NCI-H345 treated with DMSO at 0.1 percent for 48 hours (cell line): Measurements from ENCODE around the gene TOGARAM2.

Experiments used
- DNase-seq: peaks from one replicate; lab custom pipeline; 2025; ENCODE audit not compliant: unreplicated experiment; lab: John Stamatoyannopoulos, UW

The TOGARAM2 gene

DNA sequence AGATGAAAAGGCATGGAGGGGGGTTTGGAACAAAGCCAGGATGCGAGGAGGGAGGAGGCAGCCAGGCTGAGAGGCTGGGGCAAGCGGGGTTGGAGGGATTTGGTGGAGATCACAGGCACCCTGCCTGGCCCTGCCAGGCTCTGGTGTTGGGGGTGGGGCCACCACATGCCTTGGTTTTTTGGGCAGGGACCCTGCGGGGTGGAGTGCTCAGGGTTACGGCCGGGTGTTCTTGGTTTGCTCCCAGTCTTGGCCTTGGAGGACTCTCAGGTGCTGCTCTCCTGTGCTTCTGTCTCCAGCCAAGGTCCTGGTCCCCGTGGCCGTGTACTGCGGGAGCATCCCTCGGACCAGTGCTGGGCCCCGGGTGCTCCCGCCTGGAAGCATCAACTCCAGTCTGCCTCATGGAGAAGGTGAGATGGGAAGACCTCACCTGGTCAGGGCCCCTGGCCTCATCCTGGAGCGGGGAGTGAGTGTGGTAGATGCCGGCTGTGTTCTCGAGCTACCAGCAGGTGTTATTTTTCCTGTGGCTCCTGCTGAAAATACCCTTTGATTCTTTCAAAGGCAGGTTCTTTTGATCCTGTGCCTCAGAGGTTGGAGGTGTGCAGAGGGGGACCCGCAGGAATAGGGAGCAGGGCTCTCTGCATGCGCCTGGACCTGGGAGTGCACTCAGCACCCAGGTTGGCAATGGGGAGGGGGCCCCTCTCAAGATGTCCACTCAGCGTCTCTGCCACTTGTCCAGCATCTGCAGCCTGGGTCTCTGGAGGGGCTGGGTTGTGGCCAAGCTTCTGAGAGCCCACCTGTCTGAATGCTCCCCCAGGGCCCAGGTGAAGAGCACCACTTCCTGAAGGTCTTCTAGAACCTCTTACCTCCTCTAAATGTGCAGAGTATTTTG lies 17.0 kb downstream of the TOGARAM2 start:
- no peak for DNase-seq

DNA sequence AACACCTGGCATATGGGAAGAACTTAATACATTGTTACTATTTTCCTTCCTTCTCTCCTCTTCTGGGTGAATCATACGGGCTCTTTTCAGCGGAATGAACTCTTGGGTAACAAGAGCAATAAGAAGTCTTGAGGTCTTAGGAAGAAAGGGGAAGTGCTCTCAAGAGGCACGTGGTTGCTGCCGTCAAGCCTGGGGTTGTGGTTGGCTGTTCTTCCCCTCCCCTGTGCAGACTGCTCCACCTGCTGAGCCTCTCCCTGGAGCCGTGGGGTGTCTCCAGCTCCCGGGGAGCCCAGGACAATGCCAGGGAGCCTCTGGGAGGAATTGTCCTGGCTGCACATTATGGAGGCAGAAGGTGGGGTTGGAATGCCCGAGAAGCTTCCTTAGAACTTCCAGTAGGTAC lies 19.4 kb downstream of the TOGARAM2 start:
- no peak for DNase-seq

DNA sequence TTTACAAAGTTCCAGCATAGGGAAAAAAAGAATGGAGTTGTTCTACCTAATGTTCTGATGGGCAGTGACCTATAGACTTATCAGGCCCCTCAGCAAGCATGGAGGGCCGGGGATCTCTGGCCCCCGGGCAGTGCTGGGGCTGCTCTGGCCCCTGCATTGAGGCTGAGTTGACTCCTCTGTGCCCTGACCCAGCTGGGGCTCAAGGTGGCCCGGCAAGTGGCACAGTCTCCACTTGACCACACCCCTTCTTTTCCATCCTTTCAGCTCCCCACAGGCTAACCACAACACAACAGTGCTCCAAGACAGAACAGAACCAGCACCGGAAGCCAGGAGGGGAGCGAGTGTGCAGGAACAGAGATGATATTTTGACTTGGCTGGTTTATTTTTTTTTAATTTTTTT lies 19.9 kb downstream of the TOGARAM2 start:
- DNase-seq, result no peak

DNA sequence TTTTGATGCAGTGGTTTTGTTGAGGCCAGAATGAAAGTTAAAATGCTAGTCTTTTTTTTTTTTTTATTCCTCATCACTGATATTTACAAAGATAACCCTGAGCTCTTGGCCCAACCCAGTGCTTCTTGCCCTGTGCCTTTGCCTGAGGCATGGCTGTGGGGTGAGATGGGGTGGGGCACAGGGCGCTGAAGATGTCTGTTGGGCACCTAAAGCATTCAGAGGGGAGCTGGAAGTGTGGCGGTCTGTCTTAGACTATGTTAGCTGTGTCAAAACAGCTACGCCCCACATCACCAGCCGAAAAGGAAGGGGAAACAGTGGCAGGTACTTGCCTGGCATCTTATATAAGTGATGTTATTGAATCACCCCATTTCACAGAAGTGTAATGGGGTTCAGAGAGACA lies 20.7 kb downstream of the TOGARAM2 start:
- no peak for DNase-seq

DNA sequence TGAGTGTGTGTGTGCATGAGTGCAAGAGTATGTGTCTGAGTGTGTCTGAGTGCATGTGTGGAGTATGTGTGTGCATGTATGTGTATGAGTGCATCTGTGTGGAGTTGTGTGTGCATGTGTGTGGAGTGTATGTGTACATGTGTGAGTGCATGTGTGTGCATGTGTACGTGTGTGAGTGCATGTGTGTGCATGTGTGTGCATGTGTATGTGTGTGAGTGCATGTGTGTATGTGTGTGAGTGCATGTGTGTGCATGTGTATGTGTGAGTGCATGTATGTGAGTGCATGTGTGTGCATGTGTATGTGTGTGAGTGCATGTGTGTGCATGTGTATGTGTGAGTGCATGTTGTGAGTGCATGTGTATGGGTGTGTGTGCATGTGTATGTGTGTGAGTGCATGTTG lies 23.7 kb downstream of the TOGARAM2 start:
- DNase-seq, result no peak

DNA sequence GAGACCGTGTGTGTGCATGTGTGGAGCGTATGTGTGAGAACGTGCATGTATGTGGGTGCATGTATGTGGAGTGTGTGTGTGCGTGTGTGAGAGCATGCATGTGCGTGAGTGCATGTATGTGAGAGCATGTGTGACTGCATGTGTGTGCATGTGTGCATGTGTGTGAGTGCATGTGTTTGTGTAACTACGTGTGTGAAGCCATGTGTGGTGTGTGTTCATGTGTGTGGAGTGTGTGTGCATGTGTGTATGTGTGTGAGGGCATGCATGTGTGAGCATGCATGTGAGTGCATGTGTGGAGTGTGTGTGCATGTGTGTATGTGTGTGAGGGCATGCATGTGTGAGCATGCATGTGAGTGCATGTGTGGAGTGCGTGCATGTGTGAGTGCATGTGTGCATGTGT lies 24.2 kb downstream of the TOGARAM2 start:
- no peak for DNase-seq

DNA sequence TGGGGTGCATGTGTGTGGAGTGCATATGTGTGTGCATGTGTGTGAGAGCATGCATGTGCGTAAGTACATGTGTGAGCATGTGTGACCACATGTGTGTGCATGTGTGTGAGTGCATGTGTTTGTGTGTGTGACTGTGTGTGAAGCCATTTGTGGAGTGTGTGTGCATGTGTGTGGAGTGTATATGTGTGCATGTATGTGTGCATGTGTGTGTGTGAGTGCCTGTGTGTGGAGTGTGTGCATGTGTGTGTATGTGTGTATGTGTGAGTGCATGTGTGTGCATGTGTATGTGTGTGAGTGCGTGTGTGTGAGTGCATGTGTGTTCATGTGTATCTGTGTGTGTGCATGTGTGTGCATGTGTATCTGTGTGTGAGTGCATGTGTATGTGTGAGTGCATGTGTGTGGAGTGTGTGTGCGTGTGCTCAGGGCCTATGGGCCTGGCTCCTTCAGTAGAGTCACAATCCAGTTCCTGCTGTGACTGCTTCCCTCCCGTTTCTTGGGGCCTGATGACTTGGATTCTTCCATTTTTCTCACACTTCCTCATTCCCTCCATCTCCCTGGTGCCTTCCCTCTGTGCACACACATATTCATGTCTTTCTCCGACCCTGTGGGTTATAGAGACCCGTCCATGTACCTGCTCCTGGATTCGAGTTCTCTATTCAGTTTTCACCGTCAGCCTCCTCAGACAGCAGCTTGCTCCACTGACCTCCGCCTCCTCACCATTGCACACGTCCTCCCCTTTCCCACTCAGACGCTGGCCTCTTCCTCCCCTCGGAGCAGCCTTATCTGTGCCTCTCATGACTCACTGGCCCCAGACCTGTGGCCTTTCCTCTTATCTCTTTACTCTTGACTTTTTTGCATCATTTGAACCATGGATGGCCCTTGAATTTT lies 25.2 kb downstream of the TOGARAM2 start:
- no peak for DNase-seq

DNA sequence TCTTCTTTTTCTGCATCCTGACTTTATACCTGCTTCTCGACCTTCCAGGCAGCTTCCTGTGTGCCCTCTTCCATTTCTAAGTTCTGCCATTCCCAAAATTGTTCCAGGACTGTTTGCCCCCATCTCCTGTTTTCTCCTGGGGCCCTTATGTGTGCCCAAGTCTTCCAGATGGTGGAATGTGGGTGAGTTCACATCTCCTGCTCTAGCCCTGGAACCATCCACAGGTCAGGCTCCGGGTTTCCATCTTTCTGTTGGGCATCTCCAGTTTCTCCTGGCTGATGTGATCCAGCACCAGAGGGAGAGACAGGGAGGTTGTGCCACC lies 25.8 kb downstream of the TOGARAM2 start:
- DNase-seq, result no peak

DNA sequence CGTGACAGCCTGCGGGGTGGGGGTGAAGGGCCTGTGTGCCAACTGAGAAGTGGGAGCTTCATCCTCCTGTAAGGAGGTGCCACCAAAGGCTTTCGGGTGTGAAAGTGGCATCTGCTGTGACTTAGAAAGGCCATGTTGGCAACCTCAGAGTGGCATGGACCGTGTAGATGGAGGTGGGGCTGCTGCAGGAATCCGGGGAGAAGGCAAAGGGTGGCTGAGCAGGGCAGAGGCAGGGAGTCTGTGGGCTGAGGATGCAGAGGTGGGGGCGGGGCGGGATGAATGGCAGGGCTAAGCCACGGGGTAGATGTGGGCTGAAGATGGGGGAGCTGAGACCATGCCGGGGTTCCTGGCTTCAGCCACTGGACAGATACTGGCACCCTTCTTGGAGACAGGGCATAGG lies 28.2 kb downstream of the TOGARAM2 start:
- DNase-seq, result no peak

DNA sequence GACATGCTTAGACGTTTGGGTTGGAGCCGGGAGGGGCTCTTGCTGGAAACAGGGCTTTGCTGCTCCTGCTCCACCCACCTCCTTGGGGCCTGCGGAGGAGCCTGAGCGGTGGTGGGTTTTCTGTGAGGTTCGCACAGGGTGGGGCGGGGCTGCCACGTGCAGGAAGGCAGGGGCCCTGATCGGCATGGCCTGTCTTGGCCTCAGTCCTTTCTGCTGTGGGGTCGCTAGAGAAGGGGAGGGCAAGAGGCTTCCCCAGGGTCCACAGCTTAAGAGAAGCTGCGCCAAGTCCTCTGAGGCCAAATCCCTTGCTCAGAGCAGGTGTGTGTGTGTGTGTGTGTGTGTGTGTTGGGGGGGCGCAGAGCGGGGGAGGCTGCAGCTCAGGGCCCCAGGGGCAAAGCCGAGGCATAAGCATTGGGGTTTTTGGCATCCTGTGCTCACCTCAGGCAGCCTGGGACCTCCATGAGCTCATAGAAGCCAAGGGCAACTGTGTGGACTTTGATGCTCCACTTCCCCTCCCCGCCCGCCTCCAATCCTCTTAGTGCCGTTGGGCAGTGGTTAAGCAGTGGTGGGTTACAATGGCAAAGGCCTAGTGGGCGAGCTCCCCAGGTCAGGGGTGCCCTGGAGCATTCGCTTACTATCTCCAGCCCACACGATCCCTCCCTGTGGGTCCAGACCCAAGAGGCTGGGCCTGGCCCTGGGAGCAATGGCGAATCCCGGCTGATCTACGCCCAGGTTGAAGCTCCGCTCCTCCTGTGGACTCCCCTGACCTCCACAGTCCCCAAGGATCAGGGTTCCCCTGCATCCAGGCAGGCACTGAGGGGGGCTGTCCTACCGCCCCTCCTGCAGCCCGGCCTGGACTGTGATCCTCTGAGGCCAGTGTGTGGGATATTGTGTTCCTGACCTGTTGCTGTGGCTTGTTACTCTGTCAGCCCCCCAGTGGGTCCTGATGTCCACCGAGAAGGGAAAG lies 28.9 kb downstream of the TOGARAM2 start:
- no peak for DNase-seq

DNA sequence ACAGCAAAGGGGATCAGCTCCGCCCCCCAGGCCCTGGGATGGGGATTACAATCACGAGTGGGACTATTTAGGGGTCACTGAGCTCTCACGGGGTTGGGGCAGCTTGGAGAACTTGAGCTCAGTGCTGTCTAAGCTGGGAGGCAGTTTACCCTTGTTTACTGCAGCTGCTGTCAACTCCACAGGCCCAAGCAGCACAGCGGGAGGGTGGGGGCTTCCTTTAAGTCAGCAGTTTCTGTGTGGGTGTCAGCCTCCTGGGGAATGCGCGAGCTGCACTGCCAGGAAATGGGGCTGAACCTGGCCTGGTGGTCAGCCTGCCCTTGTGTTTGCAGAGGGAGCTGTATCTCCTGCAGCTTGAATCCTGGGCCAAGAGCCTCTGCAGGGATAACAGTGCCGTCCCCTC lies 29.8 kb downstream of the TOGARAM2 start:
- no peak for DNase-seq

DNA sequence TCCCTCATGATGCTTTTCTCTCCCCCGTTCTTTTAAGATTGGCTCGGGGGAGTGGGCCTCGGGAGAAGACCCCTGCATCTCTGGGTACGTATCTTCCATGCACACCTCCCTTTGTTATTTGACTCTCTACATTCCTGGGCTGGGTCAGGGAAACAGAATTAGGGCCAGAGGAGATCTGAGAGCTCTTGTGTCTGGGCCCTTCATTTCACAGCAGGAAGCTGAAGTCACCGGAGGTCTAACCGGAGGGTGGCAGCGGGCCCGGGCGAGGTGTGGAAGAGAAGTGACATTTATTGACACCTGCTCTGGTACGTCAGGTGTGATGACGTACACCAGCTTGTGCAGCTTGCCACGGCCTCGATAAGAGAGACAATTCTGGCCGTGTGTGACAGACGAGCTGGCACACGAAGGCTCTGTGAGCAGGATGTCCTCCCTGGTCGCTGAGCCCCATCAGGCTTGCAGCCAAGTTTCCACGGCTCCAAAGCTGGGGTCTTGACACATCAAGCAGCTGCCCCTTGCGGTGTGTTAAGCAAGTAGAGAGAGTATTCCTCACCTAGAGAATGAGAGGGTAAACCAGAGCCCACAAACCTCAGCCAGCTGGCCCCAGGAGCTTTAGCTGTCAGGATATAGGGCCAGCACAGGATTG lies 30.4 kb downstream of the TOGARAM2 start:
- peak; percentile 55 for DNase-seq

DNA sequence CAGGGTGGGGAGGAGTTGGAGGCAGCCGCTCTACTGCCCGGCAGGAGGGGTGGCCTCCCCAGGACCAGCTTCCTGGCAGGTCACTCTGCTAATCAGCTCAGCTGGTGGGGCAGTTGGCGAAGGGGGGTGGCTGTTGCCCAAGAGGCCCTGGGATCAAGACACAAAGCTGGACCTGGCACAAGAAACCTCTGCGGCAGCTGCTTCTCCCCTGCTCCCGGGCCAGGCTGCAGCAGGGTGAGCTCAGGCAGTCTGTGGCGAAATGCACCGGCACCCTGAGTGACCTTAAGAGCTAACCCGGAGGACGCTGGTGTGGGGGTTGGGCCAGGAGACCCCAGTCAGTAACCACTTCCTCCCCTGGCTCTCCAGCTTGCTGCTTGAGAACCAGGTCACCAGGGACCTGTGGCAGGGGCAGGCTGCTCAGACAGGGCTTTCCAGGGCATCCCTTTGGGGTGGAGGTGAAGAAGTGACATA lies 31.1 kb downstream of the TOGARAM2 start:
- no peak for DNase-seq

DNA sequence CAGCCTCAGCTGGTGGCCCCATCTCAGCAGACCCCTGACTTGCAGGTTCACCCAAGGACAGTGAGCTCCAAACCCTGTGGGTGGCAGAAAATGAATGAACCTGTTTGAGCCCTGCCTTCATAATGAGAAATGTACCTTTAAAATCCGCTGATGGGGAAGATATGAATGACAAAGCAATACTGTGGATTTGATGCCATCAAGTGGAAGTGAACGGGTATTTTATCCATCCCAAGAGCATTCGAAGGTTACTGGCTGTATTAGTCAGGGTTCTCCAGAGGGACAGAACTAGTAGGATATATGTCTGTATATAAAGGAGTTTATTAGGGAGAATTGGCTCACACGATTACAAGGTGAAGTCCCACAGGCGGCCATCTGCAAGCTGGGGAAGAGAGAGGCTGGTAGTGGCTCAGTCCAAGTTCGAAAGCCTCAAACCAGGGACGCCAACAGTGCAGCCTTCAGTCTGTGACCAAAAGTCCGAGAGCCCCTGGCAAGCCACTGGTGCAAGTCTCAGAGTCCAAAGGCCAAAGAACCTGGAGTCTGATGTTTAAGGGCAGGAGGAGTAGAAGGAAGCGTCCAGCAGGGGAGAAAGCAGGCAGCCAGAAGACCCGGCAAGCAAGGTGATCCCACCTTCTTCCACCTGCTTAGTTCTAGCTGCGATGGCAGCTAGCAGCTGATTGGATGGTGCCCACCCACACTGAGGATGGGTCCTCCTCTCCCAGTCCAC lies 32.1 kb downstream of the TOGARAM2 start:
- DNase-seq, result no peak

DNA sequence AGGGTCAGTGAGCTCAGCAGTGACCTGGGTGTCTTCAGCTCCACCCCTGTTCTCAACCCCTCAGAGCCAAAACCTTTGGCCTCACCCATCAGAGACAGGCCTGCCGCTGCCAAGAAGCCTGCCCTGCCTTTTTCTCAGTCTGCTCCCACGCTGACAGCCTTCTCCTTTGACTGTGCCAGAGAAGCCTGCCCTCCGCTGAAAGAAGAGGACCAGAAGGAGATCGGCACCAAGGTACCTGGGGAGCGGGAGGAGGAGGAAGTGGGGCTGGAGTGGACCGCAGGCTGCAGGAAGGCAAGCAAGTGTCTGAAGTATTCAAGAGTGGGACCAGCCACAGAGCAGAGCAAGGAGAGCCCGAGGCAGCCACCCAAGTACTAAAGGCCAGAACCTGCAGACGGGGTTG lies 33.2 kb downstream of the TOGARAM2 start:
- DNase-seq, result no peak

DNA sequence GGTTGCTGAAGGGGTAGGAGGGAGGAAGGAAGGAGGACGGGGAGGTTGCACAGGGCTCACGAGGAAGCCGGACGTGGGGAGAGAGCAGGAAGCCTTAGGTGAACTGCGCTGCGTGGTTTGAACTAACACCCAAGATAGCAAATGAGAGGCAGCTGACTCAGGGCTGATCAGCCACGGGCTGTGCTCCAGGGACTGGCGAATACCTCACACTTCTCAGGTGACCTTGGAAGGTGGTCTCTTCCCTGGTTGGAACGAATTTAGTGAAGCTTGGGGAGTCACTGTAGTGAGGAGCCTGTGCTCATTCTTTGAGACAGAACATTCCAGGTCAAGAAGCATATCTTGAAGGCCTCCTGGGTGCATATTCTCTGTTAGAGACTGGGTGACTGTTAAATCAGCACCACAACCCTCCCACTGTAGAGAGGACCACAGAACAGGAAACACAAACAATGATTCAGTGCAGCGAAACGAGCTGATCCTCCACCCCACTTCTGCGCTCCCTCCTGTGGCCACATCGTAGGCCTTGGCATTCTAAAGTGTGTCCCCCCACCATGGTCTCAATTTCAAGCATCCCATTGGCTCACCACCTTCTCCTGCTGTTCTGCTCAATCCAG lies 33.8 kb downstream of the TOGARAM2 start:
- no peak for DNase-seq

DNA sequence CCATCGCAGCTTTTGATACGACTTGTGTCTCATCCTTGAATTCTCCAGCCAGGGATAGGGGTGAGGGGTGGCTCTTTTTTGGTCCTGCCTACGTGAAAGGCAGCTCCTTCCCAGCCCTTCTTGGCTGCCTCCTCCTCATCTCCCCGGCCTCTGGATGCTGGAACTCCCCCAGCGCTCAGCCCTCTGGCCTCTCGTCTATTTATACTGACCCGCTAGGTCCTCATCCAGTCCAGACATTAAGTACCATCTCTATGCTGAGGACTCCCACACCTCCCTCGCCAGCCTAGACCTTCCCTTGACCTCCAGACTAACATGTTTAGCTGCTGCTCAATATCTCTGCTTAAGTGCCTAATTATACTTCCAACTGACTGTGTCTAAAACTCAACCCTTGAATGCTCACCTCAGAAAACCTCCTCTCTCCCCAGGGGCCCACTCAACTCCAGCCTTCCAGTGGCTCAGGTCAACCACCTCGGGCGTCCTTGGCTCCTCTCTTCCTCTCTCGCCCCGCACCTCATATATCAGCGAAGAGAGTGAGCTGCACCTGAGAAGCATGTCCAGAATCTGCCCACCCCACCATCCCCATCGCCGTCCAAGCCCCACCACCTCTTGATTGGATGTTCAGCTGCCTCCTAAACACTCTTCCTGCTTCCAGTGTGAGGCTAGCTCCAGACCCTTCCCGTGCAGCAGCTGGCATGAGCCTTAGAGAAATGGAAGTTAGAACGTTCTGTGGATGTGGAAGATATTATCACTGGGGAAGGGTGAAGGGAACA lies 34.8 kb downstream of the TOGARAM2 start:
- no peak for DNase-seq

DNA sequence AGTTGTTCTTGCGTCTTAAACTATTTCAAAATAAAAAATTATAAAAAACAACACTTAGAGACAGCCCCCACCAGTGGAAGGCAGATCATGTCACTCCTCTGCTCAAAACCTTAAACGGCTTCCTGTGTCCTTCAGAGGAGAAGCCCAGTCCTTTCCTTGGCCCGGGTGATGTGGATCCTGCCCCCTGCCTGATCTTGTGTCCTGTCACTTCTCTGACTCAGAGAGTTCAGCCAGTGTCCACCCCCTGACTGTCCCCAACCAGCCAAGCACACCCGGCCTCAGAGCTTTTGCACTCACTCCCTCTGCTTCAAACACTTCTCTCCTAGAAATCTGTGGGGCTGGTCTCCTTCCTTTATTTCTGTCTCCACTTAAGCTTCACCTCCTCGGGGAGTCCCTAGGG lies 35.4 kb downstream of the TOGARAM2 start:
- DNase-seq, result no peak
